Stimulated activated CD8-positive, alpha-beta memory T cell treated with anti-CD3 and anti-CD28 coated beads, Interleukin-2, amount 100 ng/mL, for 48 hours (primary cell): ENCODE results near the gene KCNH8.

ENCODE experiments used
- DNase-seq, 2 donors: peaks; one replicate each; pipeline ENCODE4 v3.0.0-alpha.2; 2020; ENCODE audit warnings: low read depth in 2 of 2

Gene KCNH8

GRCh38 chr3:19485267-19485666 is 337.0 kb downstream of the KCNH8 start:
- DNase-seq = no peak

GRCh38 chr3:19487386-19487785 is 339.1 kb downstream of the KCNH8 start:
- DNase-seq = no peak

GRCh38 chr3:19488939-19489338 is 340.6 kb downstream of the KCNH8 start:
- no peak for DNase-seq

- DNase-seq = no peak
Measured at GRCh38 chr3:19489936-19490335, 341.6 kb downstream of the KCNH8 start.

GRCh38 chr3:19506171-19506570 is 357.9 kb downstream of the KCNH8 start:
- DNase-seq = no peak

GRCh38 chr3:19522305-19522704 is 374.0 kb downstream of the KCNH8 start:
- DNase-seq = no peak

GRCh38 chr3:19526071-19526470 is 377.8 kb downstream of the KCNH8 start:
- DNase-seq = no peak

- DNase-seq = no peak
Measured at GRCh38 chr3:19527746-19528145, 379.4 kb downstream of the KCNH8 start.

- DNase-seq = no peak
Measured at GRCh38 chr3:19531426-19531825, 383.1 kb downstream of the KCNH8 start.

- no peak for DNase-seq
Measured at GRCh38 chr3:19539518-19540392, 391.4 kb downstream of the KCNH8 start.

- DNase-seq = no peak
Measured at GRCh38 chr3:19540464-19540863, 392.2 kb downstream of the KCNH8 start.

GRCh38 chr3:19541284-19541683 is 393.0 kb downstream of the KCNH8 start:
- no peak for DNase-seq

GRCh38 chr3:19543212-19543841 is 395.0 kb downstream of the KCNH8 start:
- DNase-seq = no peak

- no peak for DNase-seq
Measured at GRCh38 chr3:19547665-19548464, 399.6 kb downstream of the KCNH8 start.

- no peak for DNase-seq
Measured at GRCh38 chr3:19559724-19560442, 411.6 kb downstream of the KCNH8 start.

- DNase-seq = no peak
Measured at GRCh38 chr3:19573644-19574043, 425.3 kb downstream of the KCNH8 start.

GRCh38 chr3:19574268-19574667 is 426.0 kb downstream of the KCNH8 start:
- no peak for DNase-seq

GRCh38 chr3:19576343-19576742 is 428.0 kb downstream of the KCNH8 start:
- DNase-seq = no peak
